Adrenal gland (tissue), 5 donors: Measurements from ENCODE around the gene TRIM22.

Source experiments
- POLR2A ChIP-seq, 2 donors: fragments of 450-650 bp; IDR thresholded peaks; one replicate each; pipeline ENCODE4 v1.6.1; 2017; ENCODE audit warnings: antibody characterized with exemption in 2 of 2, mild to moderate bottlenecking in 2 of 2, moderate library complexity in 1 of 2
- TF ChIP-seq, protein P1 (sequence below), 6 experiments: fragments of 450-650 bp in 4 of 6; fragments of 200-600 bp in 2 of 6; sonication (generic) in 1 of 6; IDR thresholded peaks; 1 replicate in 5 of 6; 2 replicates in 1 of 6; pipeline versions ENCODE4 v1.5.1 to v1.8.0; 2016 to 2021; ENCODE audit warnings: antibody characterized with exemption in 6 of 6, mild to moderate bottlenecking in 2 of 6, moderate library complexity in 1 of 6
- donor health status: DM: no; HTN: no; CAD: no.

DNA sequence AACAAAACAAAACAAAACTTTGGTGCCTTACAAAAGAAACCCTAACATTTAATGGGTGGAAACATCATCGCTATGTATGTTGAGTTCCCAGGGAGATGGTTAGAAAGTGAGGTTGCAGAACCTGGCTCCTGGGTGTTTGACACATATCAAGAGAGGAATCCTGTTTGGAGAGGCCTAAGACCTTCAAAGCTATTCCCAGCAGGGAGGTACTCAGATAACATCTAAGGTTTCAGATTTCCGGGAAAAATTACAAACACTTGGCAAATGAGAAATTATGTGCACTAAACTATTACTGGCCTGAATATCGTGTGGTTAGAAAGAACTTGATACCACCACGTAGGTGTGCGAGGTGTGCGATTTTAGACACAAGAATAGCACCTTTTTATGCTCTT lies 23.2 kb upstream of the TRIM22 start:
- TF ChIP-seq, protein P1, sequence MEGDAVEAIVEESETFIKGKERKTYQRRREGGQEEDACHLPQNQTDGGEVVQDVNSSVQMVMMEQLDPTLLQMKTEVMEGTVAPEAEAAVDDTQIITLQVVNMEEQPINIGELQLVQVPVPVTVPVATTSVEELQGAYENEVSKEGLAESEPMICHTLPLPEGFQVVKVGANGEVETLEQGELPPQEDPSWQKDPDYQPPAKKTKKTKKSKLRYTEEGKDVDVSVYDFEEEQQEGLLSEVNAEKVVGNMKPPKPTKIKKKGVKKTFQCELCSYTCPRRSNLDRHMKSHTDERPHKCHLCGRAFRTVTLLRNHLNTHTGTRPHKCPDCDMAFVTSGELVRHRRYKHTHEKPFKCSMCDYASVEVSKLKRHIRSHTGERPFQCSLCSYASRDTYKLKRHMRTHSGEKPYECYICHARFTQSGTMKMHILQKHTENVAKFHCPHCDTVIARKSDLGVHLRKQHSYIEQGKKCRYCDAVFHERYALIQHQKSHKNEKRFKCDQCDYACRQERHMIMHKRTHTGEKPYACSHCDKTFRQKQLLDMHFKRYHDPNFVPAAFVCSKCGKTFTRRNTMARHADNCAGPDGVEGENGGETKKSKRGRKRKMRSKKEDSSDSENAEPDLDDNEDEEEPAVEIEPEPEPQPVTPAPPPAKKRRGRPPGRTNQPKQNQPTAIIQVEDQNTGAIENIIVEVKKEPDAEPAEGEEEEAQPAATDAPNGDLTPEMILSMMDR (IDR thresholded peaks at IDR 0.05), result no peak
- TF ChIP-seq POLR2A (IDR thresholded peaks at IDR 0.05), result no peak
